Measurements from ENCODE around the gene VSTM4.
A peak's percentile ranks its signal among the peaks of the same experiment; 100 is the strongest.

The VSTM4 gene, protein sequence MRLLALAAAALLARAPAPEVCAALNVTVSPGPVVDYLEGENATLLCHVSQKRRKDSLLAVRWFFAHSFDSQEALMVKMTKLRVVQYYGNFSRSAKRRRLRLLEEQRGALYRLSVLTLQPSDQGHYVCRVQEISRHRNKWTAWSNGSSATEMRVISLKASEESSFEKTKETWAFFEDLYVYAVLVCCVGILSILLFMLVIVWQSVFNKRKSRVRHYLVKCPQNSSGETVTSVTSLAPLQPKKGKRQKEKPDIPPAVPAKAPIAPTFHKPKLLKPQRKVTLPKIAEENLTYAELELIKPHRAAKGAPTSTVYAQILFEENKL

DNA sequence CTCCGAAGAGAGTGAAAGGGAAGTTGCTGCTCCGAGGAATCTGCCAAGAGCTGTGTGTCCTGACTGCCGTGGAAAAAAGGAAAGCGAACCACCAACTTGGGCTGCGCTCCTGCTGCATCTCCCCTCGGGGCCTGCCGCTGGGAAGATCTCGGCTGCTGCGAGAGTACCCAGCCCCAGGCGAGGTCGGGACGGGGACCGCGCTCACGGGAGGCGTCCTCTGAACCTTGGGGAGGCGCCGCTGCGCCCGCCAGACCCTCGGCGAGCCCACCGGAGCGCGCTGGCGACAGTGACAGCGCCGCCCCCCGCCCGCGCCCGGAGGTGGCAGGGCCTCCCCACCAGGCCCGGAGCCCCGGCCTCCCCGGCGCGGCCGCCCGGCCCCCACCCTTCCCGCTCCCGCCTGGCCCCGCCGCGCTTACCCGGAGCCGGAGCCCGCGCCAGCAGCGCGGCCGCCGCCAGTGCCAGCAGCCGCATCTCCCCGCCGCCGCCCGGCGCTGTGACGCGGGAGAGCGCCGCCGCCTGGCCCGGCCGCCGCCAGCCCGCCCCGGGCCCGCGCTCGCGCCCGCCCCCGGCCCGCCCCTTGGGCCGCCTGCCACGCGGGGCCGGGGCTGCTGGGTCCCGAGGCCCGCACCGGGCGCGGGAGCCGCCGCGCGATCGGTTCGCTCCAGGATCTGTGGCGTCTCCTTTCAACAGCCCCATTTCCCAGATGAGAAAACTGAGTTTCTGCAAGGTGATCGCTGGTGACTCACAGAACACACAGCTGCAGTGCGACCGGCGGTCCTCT, at the start of gene VSTM4:
VSTM4 (minus strand) TSS at position 508 of the 781 bp plus-strand sequence; CDS start at position 471, 37 bp downstream.
- no peak for DNase-seq (ENCODE audit: low read depth)

DNA sequence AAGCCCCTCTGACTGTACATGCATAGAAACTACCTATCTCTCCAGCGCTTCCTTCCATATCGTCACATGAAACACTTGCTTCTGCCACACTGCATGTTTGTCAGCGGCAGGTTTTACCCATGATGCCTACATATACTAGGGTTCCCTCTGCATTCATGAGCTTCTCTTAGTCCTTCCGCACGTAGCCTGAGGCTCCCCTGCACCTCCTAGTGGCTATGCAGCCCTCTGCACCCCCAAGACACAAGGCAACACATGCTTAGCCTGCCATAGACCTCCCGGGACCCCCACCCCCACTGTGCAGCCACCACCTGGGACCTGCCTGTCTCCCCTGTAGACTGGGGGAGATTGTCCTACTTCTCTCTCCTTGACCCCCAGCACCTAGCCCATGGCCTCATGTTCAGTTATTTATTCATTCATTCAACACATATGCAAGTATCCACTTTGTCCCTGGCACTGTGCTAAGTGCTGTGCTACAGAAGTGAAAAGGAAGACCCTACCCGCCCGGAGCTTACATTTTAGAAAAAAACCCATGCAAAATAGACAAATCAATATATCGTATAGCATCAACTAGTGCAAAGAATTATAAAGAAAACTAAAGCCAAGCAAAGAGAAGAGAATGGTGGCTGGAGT, 49.4 kb upstream of the VSTM4 start:
- peak; percentile 7 for DNase-seq (ENCODE audit: low read depth)

DNA sequence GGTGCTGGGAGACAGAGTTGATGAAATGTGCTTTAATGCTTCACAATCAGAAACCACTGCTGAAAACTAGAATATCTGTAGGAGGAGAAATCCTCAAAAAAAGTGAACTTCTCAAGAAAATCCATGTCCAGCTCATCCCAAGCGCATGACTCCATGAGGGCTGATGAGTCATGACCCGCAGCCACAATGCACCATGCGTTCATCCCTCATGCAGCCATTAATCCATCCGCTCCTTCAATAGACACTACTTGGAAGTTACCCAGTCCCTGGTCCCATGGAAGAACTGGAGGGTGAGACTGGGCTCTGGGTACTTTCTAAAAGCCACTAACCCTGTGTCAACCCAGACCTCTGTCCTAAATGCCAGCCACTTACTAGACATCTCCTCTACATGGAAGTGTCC, 48.4 kb upstream of the VSTM4 start:
- no peak for DNase-seq (ENCODE audit: low read depth)

DNA sequence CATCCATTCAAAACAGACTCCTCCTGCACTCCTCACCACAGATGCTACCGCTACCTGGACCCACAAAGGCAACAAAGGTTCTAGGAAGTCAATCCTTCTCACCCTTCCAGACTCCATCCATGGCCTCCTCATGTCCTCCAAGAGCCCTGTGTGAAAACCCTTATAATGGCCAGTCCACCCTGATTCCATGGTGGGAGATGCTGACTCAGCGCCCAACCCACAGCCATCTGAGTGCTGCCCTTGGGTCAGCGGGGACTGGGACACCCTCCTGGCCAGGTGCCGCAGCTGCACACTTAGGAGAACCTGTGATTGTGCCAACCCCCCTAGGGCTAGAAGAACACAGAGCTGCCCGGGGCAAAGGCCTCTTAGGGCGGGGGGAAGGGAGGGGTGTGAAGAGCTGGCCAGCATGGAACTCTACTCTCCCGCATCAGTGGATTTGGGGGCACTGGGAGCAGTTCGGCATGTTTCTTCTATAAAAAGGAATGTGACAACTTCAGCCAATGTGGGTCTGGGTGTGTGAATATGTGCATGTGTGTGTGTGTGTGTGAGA, 47.5 kb upstream of the VSTM4 start:
- DNase-seq (ENCODE audit: low read depth) = no peak

GRCh38 chr10:49162063-49162462, 46.7 kb upstream of the VSTM4 start:
- no peak for DNase-seq (ENCODE audit: low read depth)

DNA sequence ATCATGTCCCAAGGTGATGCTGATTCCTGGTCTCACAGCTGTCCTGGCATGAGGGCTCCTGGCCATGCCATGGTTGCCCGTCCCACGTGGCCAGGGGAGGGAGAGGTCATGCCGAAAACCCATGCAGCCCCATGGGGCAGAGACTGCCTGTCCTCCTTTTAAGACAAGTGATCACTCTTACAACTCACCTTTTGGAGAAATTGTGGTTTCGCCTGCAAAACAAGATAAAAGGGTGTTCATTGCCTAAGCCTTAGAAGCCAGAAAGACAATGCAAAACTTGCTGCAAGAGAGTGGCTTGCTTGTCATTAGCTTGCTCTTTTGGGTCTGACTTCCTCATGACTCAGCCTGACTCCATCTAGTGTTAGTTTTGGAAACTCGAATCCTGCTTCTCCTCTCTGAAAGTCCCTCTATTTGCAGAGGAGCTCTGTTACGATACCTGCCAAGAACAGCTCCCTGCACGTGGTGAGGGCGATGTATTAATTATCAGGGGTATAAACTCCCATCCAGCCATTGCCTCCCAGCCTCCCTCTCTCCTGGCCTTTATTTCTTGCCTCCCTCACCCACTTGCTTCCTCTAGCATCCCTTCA, 46.2 kb upstream of the VSTM4 start:
- no peak for DNase-seq (ENCODE audit: low read depth)

DNA sequence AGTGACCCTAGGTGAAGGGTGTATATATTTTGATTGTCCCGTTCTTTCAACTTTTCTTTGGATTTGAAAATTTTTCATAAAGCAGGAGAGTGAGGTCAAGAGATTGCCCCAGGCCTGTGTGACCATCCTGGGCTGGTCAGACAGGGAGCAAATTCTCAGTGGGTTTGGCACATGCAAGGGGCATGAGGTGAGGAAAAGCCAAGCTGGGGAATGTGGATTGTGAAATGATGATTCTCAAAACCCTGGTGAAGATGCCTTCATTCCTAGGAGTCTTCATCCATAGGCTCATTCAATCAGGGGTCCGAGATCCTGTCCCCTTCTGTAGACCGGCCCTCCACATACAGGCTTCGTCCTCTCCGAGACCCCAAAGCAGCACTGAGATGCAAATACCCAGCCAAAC, 45.5 kb upstream of the VSTM4 start:
- no peak for DNase-seq (ENCODE audit: low read depth)

GRCh38 chr10:49160110-49160509, 44.8 kb upstream of the VSTM4 start:
- DNase-seq (ENCODE audit: low read depth) = no peak

DNA sequence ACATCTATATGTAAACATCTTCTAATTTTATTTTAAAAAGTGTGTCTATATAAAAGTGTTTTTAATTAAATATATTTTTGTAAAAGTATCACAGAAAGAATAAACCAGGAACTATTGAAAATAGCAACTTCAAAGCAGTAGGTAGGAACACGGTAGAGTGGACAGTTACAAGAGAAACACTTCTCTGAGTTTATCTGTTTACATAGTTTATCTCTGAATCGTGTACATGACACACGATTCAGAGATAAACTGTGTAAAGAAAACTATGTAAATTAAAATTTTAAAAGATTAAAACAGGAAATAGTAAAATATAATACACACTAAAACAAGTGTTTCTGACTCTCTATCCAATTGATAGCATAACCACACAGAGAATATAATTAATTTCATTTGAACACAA, 43.6 kb upstream of the VSTM4 start:
- no peak for DNase-seq (ENCODE audit: low read depth)

- no peak for DNase-seq (ENCODE audit: low read depth)
Observed at GRCh38 chr10:49158404-49158803, 43.1 kb upstream of the VSTM4 start.

DNA sequence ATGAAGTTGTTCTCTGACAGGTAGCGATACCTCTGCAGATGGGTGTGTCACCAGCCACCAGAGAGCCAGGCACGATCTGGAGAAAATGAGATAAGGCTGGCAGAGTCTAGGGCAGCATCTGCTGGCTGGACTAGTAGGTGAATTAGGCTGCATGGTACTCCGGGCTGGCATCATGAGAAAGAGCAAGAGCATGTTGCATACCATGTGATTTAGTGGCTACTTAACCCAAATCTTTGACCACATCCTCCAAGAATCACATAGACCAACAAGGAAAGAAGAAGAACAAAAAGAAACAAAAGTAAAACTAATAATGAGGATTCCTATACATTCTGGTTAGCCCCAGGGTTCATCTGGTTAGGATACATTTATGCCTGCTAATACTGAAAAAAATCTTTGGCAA, 41.9 kb upstream of the VSTM4 start:
- DNase-seq (ENCODE audit: low read depth) = no peak

GRCh38 chr10:49154641-49155040, 39.3 kb upstream of the VSTM4 start:
- no peak for DNase-seq (ENCODE audit: low read depth)

DNA sequence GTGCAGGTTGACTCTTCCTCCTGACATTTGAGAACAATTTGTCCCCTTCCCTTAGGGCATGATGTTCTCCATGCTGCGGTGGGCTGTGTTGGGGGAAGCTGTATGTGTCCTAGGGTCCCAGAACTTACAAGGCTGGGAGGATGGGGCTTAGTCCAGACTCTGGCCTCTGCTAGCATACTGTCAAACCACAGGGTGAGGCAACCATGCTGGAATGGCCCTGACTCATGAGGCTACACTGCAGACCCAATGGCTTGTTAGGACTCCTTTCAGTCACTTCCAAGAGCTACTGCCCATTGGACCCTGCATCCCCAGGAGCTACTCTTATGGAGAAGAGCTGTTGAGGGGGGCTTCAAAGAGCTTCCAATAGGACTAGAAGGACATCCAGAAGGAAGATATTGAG, 38.6 kb upstream of the VSTM4 start:
- no peak for DNase-seq (ENCODE audit: low read depth)

DNA sequence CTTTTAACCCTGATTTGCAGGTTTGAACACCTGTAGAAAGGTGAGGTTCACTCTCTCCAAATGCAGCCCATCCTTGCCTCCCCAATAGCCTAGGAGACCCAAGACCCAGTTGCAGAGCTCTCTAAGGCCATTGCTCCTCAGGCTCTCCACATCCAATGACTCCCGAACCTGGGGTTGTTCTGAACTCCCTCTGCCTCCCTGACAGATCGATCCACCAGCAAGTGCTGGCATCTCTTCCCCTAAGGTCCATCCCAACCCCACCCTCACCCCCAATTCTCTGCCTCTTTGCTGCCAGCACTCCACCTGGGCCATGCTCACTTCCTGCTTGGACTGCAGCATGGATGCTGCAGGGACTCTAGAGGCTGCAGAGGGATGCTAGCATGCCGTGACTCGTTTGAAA, 37.8 kb upstream of the VSTM4 start:
- DNase-seq (ENCODE audit: low read depth) = no peak

DNA sequence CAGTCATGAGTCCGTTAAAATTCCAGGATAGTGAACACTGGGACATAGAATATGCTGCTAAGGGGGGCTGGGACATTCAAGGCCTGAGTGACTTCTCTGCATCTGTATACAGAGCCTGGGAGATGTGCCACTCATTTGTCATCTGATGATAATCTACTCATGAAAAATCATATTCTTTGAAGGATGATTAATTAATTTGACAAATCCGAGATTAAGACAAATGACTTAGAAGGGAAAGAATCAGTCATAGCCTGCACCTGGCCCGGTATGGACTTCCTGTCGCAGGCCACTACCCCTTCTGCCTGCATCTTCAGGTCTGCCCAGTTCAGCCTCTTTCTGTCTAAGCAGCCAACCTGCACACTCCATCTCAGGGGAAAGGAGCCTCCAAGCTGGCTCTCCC, 37.3 kb upstream of the VSTM4 start:
- no peak for DNase-seq (ENCODE audit: low read depth)

DNA sequence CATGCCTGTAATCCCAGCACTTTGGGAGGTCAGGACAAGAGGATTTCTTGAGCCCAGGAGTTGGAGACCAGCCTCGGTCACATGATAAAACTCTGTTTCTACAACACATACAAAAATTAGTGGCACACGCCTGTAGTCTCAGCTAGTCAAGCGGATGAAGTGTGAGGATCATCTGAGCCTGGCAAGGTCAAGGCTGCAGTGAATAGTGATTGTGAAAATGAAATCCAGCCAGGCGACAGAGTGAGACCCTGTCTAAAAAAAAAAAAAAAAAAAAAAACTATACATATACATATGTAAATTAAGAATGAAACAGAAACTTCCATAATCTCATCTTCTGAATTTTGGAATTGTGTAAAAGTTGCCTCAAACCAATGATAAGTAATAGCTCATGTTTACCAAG, 36.7 kb upstream of the VSTM4 start:
- no peak for DNase-seq (ENCODE audit: low read depth)

DNA sequence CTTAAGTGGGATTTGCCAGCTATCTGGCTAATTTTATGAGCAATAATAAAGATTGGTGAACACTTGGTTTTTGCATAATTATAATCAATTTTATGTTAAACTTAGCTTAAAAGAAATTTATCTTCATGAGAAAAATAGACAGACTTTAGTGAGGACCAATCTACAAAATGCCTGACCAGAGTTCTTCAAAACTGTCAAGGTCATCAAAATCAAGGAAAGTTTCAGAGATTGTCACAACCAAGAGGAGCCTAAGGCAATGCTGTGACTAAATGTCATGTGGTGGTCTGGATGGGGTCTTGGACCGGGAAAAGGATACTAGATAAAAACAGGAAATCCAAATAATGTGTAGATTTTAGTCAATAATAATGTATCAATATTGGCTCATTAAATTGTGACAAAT, 36.2 kb upstream of the VSTM4 start:
- DNase-seq (ENCODE audit: low read depth) = no peak

DNA sequence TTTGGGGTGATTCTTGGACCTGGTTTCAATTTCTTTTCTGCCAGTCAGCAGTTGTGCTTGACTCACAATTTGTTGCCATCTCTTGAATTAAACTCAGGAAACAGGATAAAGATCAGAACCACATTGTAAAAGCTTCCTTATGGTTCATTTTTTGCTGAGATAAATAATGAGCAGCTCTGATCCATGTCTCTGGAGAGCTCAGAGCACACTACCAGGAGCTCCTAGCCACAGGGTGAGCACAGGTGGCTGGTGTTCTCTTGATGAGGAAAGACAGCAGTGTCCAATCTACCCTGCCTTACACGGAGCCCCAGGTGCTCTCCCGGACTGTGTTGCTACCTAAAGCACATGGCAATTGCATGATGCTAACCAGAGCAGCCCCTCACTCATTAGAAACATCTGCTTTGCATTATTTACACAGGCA, 35.7 kb upstream of the VSTM4 start:
- no peak for DNase-seq (ENCODE audit: low read depth)

DNA sequence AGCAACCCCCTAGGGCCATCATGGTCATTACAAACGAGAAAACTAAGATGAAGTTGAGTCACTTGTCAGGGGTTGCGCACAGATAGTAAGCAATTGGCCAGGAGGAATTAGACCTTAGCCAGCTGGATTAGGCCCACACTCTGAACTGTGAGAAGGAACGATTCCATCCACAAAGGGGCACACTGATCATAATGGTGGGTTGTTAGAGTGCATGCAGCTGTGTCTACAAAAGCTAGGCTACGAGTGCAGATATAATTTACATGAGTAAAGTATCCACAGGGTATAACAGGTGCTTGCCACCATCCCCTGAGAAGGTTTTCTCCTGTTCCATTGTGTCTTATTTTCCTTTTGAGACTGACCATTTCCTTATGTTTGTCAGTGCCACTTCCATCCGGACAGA, 35.1 kb upstream of the VSTM4 start:
- DNase-seq (ENCODE audit: low read depth) = no peak

- DNase-seq (ENCODE audit: low read depth) = no peak
Observed at GRCh38 chr10:49149881-49150280, 34.6 kb upstream of the VSTM4 start.

- no peak for DNase-seq (ENCODE audit: low read depth)
Observed at GRCh38 chr10:49144058-49144720, 28.9 kb upstream of the VSTM4 start.

- no peak for DNase-seq (ENCODE audit: low read depth)
Observed at GRCh38 chr10:49143249-49143648, 27.9 kb upstream of the VSTM4 start.
